GM23338 (cell line): ENCODE results near the gene TXNRD1. TPM values are rescaled to one million over a fixed set of nuclear protein-coding genes. Genes with fewer than 3 reads are reported as not detected.

Experiments
- ATAC-seq: fragments of 200-7000 bp; cut with Tn5 transposase; 3 replicates; pipeline ENCODE4 v1.9.1; 2020
- DNase-seq: peaks from one replicate; pipeline ENCODE4 v3.0.0-alpha.2; 2015; ENCODE audit warnings: low spot score
- H2AFZ ChIP-seq: fragments of 200-600 bp; sonication (generic); 2 replicates; pipeline ENCODE4 v1.8.0; 2016; ENCODE audit warnings: antibody characterized with exemption, mild to moderate bottlenecking, moderate library complexity
- H3F3A ChIP-seq: fragments of 200-600 bp; sonication (generic); replicated peaks from 2 replicates; pipeline ENCODE4 v1.8.0; 2017; ENCODE audit warnings: antibody characterized with exemption, mixed run types, low read depth
- H3K27ac ChIP-seq: fragments of 200-600 bp; sonication (generic); 2 replicates; pipeline ENCODE4 v1.6.1; 2016; ENCODE audit warnings: low read depth
- H3K27me3 ChIP-seq: fragments of 200-600 bp; sonication (generic); 2 replicates; pipeline ENCODE4 v1.8.0; 2016; ENCODE audit warnings: mild to moderate bottlenecking, mixed run types, moderate library complexity; ENCODE audit not compliant: insufficient read depth
- H3K36me3 ChIP-seq: fragments of 200-600 bp; sonication (generic); 2 replicates; pipeline ENCODE4 v1.8.0; 2016; ENCODE audit warnings: mild to moderate bottlenecking; ENCODE audit not compliant: insufficient read depth
- H3K4me1 ChIP-seq: fragments of 200-600 bp; sonication (generic); 2 replicates; pipeline ENCODE4 v1.8.0; 2016; ENCODE audit warnings: mild to moderate bottlenecking, moderate library complexity; ENCODE audit not compliant: insufficient read depth
- H3K4me2 ChIP-seq: fragments of 200-600 bp; sonication (generic); 2 replicates; pipeline ENCODE4 v1.7.1; 2017; ENCODE audit warnings: mixed run types
- H3K4me3 ChIP-seq: fragments of 200-600 bp; sonication (generic); 2 replicates; pipeline ENCODE4 v1.6.1; 2016; ENCODE audit warnings: mixed run types
- H3K79me2 ChIP-seq: fragments of 200-600 bp; sonication (generic); replicated peaks from 2 replicates; pipeline ENCODE4 v1.8.0; 2017; ENCODE audit warnings: mild to moderate bottlenecking; ENCODE audit not compliant: insufficient read depth
- H3K9me2 ChIP-seq: fragments of 200-600 bp; sonication (generic); 2 replicates; pipeline ENCODE4 v1.8.0; 2017; ENCODE audit not compliant: insufficient read depth
- H4K20me1 ChIP-seq: fragments of 200-600 bp; sonication (generic); replicated peaks from 2 replicates; pipeline ENCODE4 v1.8.0; 2017; ENCODE audit warnings: mild to moderate bottlenecking; ENCODE audit not compliant: insufficient read depth
- H3K27ac Mint-ChIP-seq: 2 replicates; pipeline ENCODE4 v1.8.0; 2020; ENCODE audit warnings: inconsistent platforms, mild to moderate bottlenecking, moderate library complexity, mixed read lengths
- H3K27me3 Mint-ChIP-seq: 3 replicates; pipeline ENCODE4 v1.8.0; 2022; ENCODE audit warnings: low read depth, mild to moderate bottlenecking, moderate library complexity, mixed read lengths, inconsistent platforms; ENCODE audit not compliant: insufficient read depth, poor library complexity
- H3K36me3 Mint-ChIP-seq: 3 replicates; pipeline ENCODE4 v1.8.0; 2021; ENCODE audit warnings: low read depth, mild to moderate bottlenecking, inconsistent platforms, moderate library complexity, mixed read lengths
- H3K4me1 Mint-ChIP-seq: 3 replicates; pipeline ENCODE4 v1.8.0; 2020; ENCODE audit warnings: mild to moderate bottlenecking, inconsistent platforms, mixed read lengths
- H3K4me3 Mint-ChIP-seq: 3 replicates; pipeline ENCODE4 v1.8.0; 2021; ENCODE audit warnings: moderate library complexity, mild to moderate bottlenecking, inconsistent platforms, mixed read lengths
- H3K9me3 Mint-ChIP-seq: 3 replicates; pipeline ENCODE4 v1.8.0; 2020; ENCODE audit warnings: moderate library complexity, mild to moderate bottlenecking, inconsistent platforms, mixed read lengths
- CREB1 ChIP-seq: fragments of 250-450 bp; sonication (Bioruptor Pico); IDR thresholded peaks from 2 replicates; pipeline ENCODE4 v1.5.0; 2020; ENCODE audit warnings: low read depth, mild to moderate bottlenecking, moderate library complexity
- CTCF ChIP-seq, 2 experiments: fragments of 200-600 bp in 1 of 2; sonication (generic) in 1 of 2; conservative IDR thresholded peaks; 2 replicates each; pipeline versions ENCODE4 v1.5.1 to v1.6.1; 2016 to 2017; ENCODE audit warnings: antibody characterized with exemption in 2 of 2, low read depth in 2 of 2, mild to moderate bottlenecking in 2 of 2, moderate library complexity in 1 of 2
- ETS1 ChIP-seq: IDR thresholded peaks from 2 replicates; pipeline ENCODE4 v1.6.1; 2016; ENCODE audit warnings: antibody characterized with exemption
- EZH2 ChIP-seq: fragments of 200-600 bp; sonication (generic); IDR thresholded peaks from one replicate; pipeline ENCODE4 v1.8.0; 2017; ENCODE audit warnings: antibody characterized with exemption, mild to moderate bottlenecking, low read depth; ENCODE audit not compliant: unreplicated experiment
- EZH2phosphoT487 ChIP-seq: fragments of 200-600 bp; sonication (generic); IDR thresholded peaks from one replicate; pipeline ENCODE4 v1.8.1; 2018; ENCODE audit warnings: antibody characterized with exemption; ENCODE audit not compliant: unreplicated experiment
- JUNB ChIP-seq: IDR thresholded peaks from one replicate; pipeline ENCODE4 v1.6.1; 2016; ENCODE audit warnings: antibody characterized with exemption; ENCODE audit not compliant: unreplicated experiment
- NANOG ChIP-seq: IDR thresholded peaks from 2 replicates; pipeline ENCODE4 v1.6.1; 2016; ENCODE audit warnings: antibody characterized with exemption, borderline replicate concordance
- POLR2AphosphoS5 ChIP-seq: IDR thresholded peaks from 2 replicates; pipeline ENCODE4 v1.6.1; 2016; ENCODE audit warnings: antibody characterized with exemption, low read depth
- REST ChIP-seq: IDR thresholded peaks from one replicate; pipeline ENCODE4 v1.6.1; 2018; ENCODE audit warnings: antibody characterized with exemption; ENCODE audit not compliant: unreplicated experiment
- STAT1 ChIP-seq: IDR thresholded peaks from one replicate; pipeline ENCODE4 v1.6.1; 2016; ENCODE audit warnings: antibody characterized with exemption; ENCODE audit not compliant: unreplicated experiment
- ZNF114 ChIP-seq: fragments of 250-450 bp; sonication (Bioruptor Pico); IDR thresholded peaks from 2 replicates; pipeline ENCODE4 v1.5.0; 2020; ENCODE audit warnings: mild to moderate bottlenecking, moderate library complexity
- ZNF331 ChIP-seq: fragments of 250-450 bp; sonication (Bioruptor Pico); IDR thresholded peaks from 2 replicates; pipeline ENCODE4 v1.5.0; 2020; ENCODE audit warnings: low read depth, mild to moderate bottlenecking, moderate library complexity
- ZNF462 ChIP-seq: fragments of 250-450 bp; sonication (Bioruptor Pico); IDR thresholded peaks from 2 replicates; pipeline ENCODE4 v1.5.0; 2020; ENCODE audit warnings: mild to moderate bottlenecking, moderate library complexity
- polyA plus RNA-seq: library from polyadenylated mRNA; unstranded; fragments of >200 nt; fragmentation: Nextera tagmentation; extraction: Ambion mirVana; gene quantifications from 2 replicates; pipeline ENCODE4 v1.2.1, GENCODE V29; 2016
- total RNA-seq: library from RNA; depleted of rRNA; stranded (reverse); fragments of >200 nt; shearing (Covaris generic); gene quantifications from 2 replicates; pipeline ENCODE4 v1.2.3, GENCODE V29; 2014

The TXNRD1 gene
- total and polyA plus RNA-seq, 2 experiments from 2014 or later, result 115 to 127 TPM

GRCh38 chr12:104355630-104356029 is 140.1 kb downstream of the TXNRD1 start:
- H4K20me1 ChIP-seq, result peaks cover 4% of the 10 kb centered on the region; the same call in 1 of the 2 replicates
- H3K4me1 Mint-ChIP-seq, result peaks cover 16% of the 10 kb centered on the region

More at GRCh38 chr12:104355630-104356029, 140.1 kb downstream of the TXNRD1 start:
- H3K36me3 ChIP-seq, result peaks cover 6% of the 10 kb centered on the region; the same call in 1 of the 2 replicates
- peaks cover 6% of the 10 kb centered on the region; the same call in 1 of the 2 replicates for H3K79me2 ChIP-seq
- H2AFZ ChIP-seq, result no peak overlapping the region
- DNase-seq (no peak), ATAC-seq (no peak)
- no peaks in the 10 kb centered on the region for H3K9me2 ChIP-seq
- peaks cover 17% of the 10 kb centered on the region for H3K4me1 ChIP-seq
- H3K4me2 ChIP-seq, result no peak overlapping the region
- H3K27ac ChIP-seq, result no peak overlapping the region
- Mint-ChIP-seq H3K36me3 (peaks cover 19% of the 10 kb centered on the region; the same call in 2 of the 3 replicates), H3K4me3 (no peak overlapping the region), H3K27ac (no peak overlapping the region), H3K9me3 (peaks cover 1% of the 10 kb centered on the region; the same call in 2 of the 3 replicates), H3K27me3 (peaks cover 9% of the 10 kb centered on the region)
- H3K4me3 ChIP-seq, result no peak overlapping the region
- H3F3A ChIP-seq, result no peaks in the 10 kb centered on the region
- no peaks in the 10 kb centered on the region for H3K27me3 ChIP-seq
- no peak for TF ChIP-seq REST
- no peak for TF ChIP-seq STAT1
- TF ChIP-seq CREB1 (CRISPR knock-in tag), result no peak
- TF ChIP-seq ZNF114 (CRISPR knock-in tag), result no peak
- TF ChIP-seq CTCF (conservative IDR thresholded peaks at IDR 0.05; ENCODE audit: low read depth in 2 of 2), result no peak
- no peak for TF ChIP-seq POLR2AphosphoS5
- TF ChIP-seq JUNB, result no peak
- TF ChIP-seq EZH2, result no peak
- no peak for TF ChIP-seq ZNF462 (CRISPR knock-in tag)
- TF ChIP-seq ZNF331 (CRISPR knock-in tag), result no peak
- TF ChIP-seq EZH2phosphoT487, result no peak
- TF ChIP-seq ETS1, result no peak
- TF ChIP-seq NANOG, result no peak
